SK-N-SH treated with all-trans-retinoic acid at 6 μM for 48 hours (cell line): ENCODE results near the gene EMCN.

Experiments
- ATAC-seq: fragments of 200-7000 bp; cut with Tn5 transposase; 3 replicates; pipeline ENCODE4 v1.9.1; 2020; ENCODE audit warnings: mild to moderate bottlenecking, moderate library complexity
- ARNTL ChIP-seq: fragments of 450-650 bp; formaldehyde crosslinking; IDR thresholded peaks from 2 replicates; pipeline ENCODE4 v1.5.0; 2020; ENCODE audit warnings: low read depth, mild to moderate bottlenecking, moderate library complexity, borderline replicate concordance
- BACH2 ChIP-seq: fragments of 250-450 bp; sonication (Bioruptor Pico); IDR thresholded peaks from 2 replicates; pipeline ENCODE4 v1.9.0; 2021; ENCODE audit warnings: mild to moderate bottlenecking, borderline replicate concordance
- ESRRG ChIP-seq: fragments of 250-450 bp; sonication (Bioruptor Pico); IDR thresholded peaks from 2 replicates; pipeline ENCODE4 v1.6.1; 2021; ENCODE audit warnings: mild to moderate bottlenecking
- GLIS3 ChIP-seq: fragments of 250-450 bp; sonication (Bioruptor Pico); IDR thresholded peaks from 2 replicates; pipeline ENCODE4 v1.5.0; 2020; ENCODE audit warnings: mild to moderate bottlenecking, moderate library complexity
- ISL1 ChIP-seq: fragments of 250-450 bp; sonication (Bioruptor Pico); IDR thresholded peaks from 2 replicates; pipeline ENCODE4 v2.1.2; 2022; ENCODE audit warnings: mild to moderate bottlenecking, moderate library complexity
- OSR1 ChIP-seq: fragments of 250-450 bp; sonication (Bioruptor Pico); IDR thresholded peaks from 2 replicates; pipeline ENCODE4 v1.8.0; 2022; ENCODE audit warnings: moderate library complexity, mild to moderate bottlenecking, inconsistent platforms
- PPARA ChIP-seq: fragments of 250-450 bp; sonication (Bioruptor Pico); IDR thresholded peaks from 2 replicates; pipeline ENCODE4 v1.5.0; 2020; ENCODE audit warnings: mild to moderate bottlenecking, borderline replicate concordance
- RARB ChIP-seq: fragments of 250-450 bp; sonication (Bioruptor Pico); IDR thresholded peaks from 2 replicates; pipeline ENCODE4 v1.8.0; 2021; ENCODE audit warnings: mild to moderate bottlenecking, moderate library complexity
- SNAI2 ChIP-seq: fragments of 250-450 bp; sonication (Bioruptor Pico); IDR thresholded peaks from 2 replicates; pipeline ENCODE4 v1.5.0; 2020; ENCODE audit warnings: mild to moderate bottlenecking, moderate library complexity
- TCF4 ChIP-seq: fragments of 250-450 bp; sonication (Bioruptor Pico); IDR thresholded peaks from 2 replicates; pipeline ENCODE4 v1.8.0; 2021; ENCODE audit warnings: mild to moderate bottlenecking, moderate library complexity, borderline replicate concordance
- TOX ChIP-seq: fragments of 250-450 bp; sonication (Bioruptor Pico); IDR thresholded peaks from 2 replicates; pipeline ENCODE4 v1.8.0; 2021; ENCODE audit warnings: mild to moderate bottlenecking, moderate library complexity, borderline replicate concordance
- ZC3H10 ChIP-seq: fragments of 250-450 bp; sonication (Bioruptor Pico); IDR thresholded peaks from 2 replicates; pipeline ENCODE4 v1.5.1; 2021; ENCODE audit warnings: mild to moderate bottlenecking, moderate library complexity
- ZFP3 ChIP-seq: fragments of 250-450 bp; sonication (Bioruptor Pico); IDR thresholded peaks from 2 replicates; pipeline ENCODE4 v1.5.0; 2020; ENCODE audit warnings: mild to moderate bottlenecking, moderate library complexity
- ZFP30 ChIP-seq: fragments of 450-650 bp; formaldehyde crosslinking; IDR thresholded peaks from 2 replicates; pipeline ENCODE4 v1.5.0; 2022; ENCODE audit warnings: mild to moderate bottlenecking, moderate library complexity
- ZNF565 ChIP-seq: fragments of 450-650 bp; formaldehyde crosslinking; conservative IDR thresholded peaks from 2 replicates; pipeline ENCODE4 v1.5.0; 2020; ENCODE audit warnings: low read depth, mild to moderate bottlenecking, moderate library complexity
- ZNF70 ChIP-seq: fragments of 450-650 bp; formaldehyde crosslinking; IDR thresholded peaks from 2 replicates; pipeline ENCODE4 v1.5.0; 2020; ENCODE audit warnings: mild to moderate bottlenecking, moderate library complexity
- ZNF8 ChIP-seq: fragments of 450-650 bp; formaldehyde crosslinking; IDR thresholded peaks from 2 replicates; pipeline ENCODE4 v1.5.0; 2020; ENCODE audit warnings: mild to moderate bottlenecking, moderate library complexity
- TF ChIP-seq, protein P1 (sequence below): fragments of 250-450 bp; sonication (Bioruptor Pico); IDR thresholded peaks from 2 replicates; pipeline ENCODE4 v1.5.1; 2021; ENCODE audit warnings: mild to moderate bottlenecking, moderate library complexity
- TF ChIP-seq, protein P2 (sequence below): fragments of 250-450 bp; sonication (Bioruptor Pico); IDR thresholded peaks from 2 replicates; pipeline ENCODE4 v1.8.0; 2021; ENCODE audit warnings: low read depth, mild to moderate bottlenecking, moderate library complexity, borderline replicate concordance
- TF ChIP-seq, protein P3 (sequence below): fragments of 250-450 bp; sonication (Bioruptor Pico); IDR thresholded peaks from 2 replicates; pipeline ENCODE4 v1.5.0; 2020; ENCODE audit warnings: mild to moderate bottlenecking, moderate library complexity
- TF ChIP-seq, protein P4 (sequence below): fragments of 250-450 bp; sonication (Bioruptor Pico); IDR thresholded peaks from 2 replicates; pipeline ENCODE4 v1.8.0; 2020; ENCODE audit warnings: mild to moderate bottlenecking, moderate library complexity, borderline replicate concordance
- TF ChIP-seq, protein P5 (sequence below): fragments of 250-450 bp; sonication (Bioruptor Pico); IDR thresholded peaks from 2 replicates; pipeline ENCODE4 v1.5.1; 2020; ENCODE audit warnings: low read depth, mild to moderate bottlenecking, moderate library complexity

Gene EMCN

DNA sequence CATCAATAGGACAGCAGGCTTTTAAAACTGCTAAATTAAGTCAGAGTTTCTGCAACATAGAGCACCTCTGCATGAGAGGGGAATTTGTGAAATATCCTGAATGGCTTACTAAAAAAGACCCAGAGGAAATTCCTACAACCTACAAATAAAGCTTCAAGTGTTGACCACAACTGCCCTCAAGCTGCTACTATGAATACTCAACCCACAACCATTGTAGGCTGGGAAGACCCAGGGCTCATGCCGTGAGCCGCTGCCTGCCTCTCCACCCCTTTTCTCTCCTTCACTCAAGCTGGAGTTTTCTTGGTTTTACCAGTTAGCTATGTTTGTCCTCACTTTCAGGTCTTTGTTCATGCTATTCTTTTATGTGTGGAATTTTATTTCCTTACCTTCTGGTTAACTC, 151.6 kb downstream of the EMCN start:
- TF ChIP-seq GLIS3: no peak
- no peak for TF ChIP-seq PPARA
- no peak for TF ChIP-seq ARNTL (CRISPR knock-in tag)
- TF ChIP-seq RARB (CRISPR knock-in tag): no peak
- no peak for TF ChIP-seq ZNF8 (CRISPR knock-in tag)
- no peak for TF ChIP-seq ESRRG (CRISPR knock-in tag)
- no peak for TF ChIP-seq ZNF565
- TF ChIP-seq ISL1: no peak
- TF ChIP-seq, protein P1, sequence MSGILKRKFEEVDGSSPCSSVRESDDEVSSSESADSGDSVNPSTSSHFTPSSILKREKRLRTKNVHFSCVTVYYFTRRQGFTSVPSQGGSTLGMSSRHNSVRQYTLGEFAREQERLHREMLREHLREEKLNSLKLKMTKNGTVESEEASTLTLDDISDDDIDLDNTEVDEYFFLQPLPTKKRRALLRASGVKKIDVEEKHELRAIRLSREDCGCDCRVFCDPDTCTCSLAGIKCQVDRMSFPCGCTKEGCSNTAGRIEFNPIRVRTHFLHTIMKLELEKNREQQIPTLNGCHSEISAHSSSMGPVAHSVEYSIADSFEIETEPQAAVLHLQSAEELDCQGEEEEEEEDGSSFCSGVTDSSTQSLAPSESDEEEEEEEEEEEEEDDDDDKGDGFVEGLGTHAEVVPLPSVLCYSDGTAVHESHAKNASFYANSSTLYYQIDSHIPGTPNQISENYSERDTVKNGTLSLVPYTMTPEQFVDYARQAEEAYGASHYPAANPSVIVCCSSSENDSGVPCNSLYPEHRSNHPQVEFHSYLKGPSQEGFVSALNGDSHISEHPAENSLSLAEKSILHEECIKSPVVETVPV (CRISPR knock-in tag): no peak
- TF ChIP-seq SNAI2 (CRISPR knock-in tag): no peak
- TF ChIP-seq, protein P2, sequence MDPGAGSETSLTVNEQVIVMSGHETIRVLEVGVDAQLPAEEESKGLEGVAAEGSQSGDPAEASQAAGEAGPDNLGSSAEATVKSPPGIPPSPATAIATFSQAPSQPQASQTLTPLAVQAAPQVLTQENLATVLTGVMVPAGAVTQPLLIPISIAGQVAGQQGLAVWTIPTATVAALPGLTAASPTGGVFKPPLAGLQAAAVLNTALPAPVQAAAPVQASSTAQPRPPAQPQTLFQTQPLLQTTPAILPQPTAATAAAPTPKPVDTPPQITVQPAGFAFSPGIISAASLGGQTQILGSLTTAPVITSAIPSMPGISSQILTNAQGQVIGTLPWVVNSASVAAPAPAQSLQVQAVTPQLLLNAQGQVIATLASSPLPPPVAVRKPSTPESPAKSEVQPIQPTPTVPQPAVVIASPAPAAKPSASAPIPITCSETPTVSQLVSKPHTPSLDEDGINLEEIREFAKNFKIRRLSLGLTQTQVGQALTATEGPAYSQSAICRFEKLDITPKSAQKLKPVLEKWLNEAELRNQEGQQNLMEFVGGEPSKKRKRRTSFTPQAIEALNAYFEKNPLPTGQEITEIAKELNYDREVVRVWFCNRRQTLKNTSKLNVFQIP (CRISPR knock-in tag): no peak
- no peak for TF ChIP-seq BACH2 (CRISPR knock-in tag)
- TF ChIP-seq ZNF70 (CRISPR knock-in tag): no peak
- TF ChIP-seq ZFP3 (CRISPR knock-in tag): no peak
- TF ChIP-seq, protein P3, sequence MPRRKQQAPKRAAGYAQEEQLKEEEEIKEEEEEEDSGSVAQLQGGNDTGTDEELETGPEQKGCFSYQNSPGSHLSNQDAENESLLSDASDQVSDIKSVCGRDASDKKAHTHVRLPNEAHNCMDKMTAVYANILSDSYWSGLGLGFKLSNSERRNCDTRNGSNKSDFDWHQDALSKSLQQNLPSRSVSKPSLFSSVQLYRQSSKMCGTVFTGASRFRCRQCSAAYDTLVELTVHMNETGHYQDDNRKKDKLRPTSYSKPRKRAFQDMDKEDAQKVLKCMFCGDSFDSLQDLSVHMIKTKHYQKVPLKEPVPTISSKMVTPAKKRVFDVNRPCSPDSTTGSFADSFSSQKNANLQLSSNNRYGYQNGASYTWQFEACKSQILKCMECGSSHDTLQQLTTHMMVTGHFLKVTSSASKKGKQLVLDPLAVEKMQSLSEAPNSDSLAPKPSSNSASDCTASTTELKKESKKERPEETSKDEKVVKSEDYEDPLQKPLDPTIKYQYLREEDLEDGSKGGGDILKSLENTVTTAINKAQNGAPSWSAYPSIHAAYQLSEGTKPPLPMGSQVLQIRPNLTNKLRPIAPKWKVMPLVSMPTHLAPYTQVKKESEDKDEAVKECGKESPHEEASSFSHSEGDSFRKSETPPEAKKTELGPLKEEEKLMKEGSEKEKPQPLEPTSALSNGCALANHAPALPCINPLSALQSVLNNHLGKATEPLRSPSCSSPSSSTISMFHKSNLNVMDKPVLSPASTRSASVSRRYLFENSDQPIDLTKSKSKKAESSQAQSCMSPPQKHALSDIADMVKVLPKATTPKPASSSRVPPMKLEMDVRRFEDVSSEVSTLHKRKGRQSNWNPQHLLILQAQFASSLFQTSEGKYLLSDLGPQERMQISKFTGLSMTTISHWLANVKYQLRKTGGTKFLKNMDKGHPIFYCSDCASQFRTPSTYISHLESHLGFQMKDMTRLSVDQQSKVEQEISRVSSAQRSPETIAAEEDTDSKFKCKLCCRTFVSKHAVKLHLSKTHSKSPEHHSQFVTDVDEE (CRISPR knock-in tag): no peak
- TF ChIP-seq OSR1 (CRISPR knock-in tag): no peak
- TF ChIP-seq, protein P4, sequence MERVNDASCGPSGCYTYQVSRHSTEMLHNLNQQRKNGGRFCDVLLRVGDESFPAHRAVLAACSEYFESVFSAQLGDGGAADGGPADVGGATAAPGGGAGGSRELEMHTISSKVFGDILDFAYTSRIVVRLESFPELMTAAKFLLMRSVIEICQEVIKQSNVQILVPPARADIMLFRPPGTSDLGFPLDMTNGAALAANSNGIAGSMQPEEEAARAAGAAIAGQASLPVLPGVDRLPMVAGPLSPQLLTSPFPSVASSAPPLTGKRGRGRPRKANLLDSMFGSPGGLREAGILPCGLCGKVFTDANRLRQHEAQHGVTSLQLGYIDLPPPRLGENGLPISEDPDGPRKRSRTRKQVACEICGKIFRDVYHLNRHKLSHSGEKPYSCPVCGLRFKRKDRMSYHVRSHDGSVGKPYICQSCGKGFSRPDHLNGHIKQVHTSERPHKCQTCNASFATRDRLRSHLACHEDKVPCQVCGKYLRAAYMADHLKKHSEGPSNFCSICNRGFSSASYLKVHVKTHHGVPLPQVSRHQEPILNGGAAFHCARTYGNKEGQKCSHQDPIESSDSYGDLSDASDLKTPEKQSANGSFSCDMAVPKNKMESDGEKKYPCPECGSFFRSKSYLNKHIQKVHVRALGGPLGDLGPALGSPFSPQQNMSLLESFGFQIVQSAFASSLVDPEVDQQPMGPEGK (CRISPR knock-in tag): no peak
- no peak for TF ChIP-seq TOX (CRISPR knock-in tag)
- no peak for TF ChIP-seq ZC3H10 (CRISPR knock-in tag)
- ATAC-seq: no peak

DNA sequence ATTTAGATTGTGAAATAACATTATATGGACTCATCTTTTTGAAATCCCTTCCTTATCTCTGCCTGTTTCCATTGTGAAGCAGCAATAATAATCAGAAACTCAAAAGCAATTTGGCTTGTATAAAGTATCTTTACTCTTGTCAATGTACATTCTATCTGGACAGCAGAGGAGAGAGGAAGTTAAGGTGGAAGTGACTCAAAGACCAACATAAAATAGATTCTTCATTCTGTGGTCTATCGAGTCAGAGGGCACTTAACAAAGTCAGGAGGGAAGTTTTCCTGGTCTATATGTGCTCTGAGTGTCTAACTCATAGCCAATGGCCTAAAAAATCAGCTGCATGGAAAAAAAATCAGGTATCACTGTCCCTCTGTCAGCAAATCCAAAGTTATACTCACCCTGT, 155.5 kb downstream of the EMCN start:
- TF ChIP-seq ZFP30 (no peak), ARNTL (CRISPR knock-in tag) (no peak), TOX (CRISPR knock-in tag) (no peak), RARB (CRISPR knock-in tag) (no peak), ZC3H10 (CRISPR knock-in tag) (no peak), ESRRG (CRISPR knock-in tag) (no peak), ZNF565 (no peak), PPARA (no peak)
- TF ChIP-seq, protein P5, sequence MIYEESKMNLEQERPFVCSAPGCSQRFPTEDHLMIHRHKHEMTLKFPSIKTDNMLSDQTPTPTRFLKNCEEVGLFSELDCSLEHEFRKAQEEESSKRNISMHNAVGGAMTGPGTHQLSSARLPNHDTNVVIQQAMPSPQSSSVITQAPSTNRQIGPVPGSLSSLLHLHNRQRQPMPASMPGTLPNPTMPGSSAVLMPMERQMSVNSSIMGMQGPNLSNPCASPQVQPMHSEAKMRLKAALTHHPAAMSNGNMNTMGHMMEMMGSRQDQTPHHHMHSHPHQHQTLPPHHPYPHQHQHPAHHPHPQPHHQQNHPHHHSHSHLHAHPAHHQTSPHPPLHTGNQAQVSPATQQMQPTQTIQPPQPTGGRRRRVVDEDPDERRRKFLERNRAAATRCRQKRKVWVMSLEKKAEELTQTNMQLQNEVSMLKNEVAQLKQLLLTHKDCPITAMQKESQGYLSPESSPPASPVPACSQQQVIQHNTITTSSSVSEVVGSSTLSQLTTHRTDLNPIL (CRISPR knock-in tag): no peak

DNA sequence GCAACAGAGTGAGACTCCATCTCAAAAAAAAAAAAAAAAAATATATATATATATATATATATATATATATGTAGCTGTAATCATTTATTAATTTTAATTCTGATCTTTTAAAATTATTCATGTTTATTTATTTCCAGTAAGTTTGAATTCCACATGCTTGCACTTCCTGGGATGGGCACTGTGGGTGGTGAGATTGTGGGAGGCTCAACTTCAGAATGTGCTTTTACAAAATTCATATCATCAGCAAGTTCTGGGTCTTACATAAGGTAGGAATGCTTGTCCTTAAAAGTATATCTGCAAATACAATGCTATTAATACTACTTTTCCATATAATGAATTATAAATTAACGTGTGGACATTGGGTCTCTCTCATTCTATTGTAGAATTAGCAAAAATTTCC, 156.5 kb downstream of the EMCN start:
- no peak for ATAC-seq
- TF ChIP-seq SNAI2 (CRISPR knock-in tag) (no peak), ZNF565 (no peak), ZNF8 (CRISPR knock-in tag) (no peak), RARB (CRISPR knock-in tag) (no peak), OSR1 (CRISPR knock-in tag) (no peak), ZNF70 (CRISPR knock-in tag) (no peak), TCF4 (CRISPR knock-in tag) (no peak), TOX (CRISPR knock-in tag) (no peak)
- TF ChIP-seq, protein P4 (CRISPR knock-in tag): no peak
- TF ChIP-seq, protein P5 (CRISPR knock-in tag): no peak
- TF ChIP-seq, protein P1 (CRISPR knock-in tag): no peak

More for the DNA sequence above, 155.5 kb downstream of the EMCN start:
- no peak for ATAC-seq
